Fibroblast of mammary gland (primary cell): ENCODE measurements around the gene MAGOHB.
"Not testable (repeated sequence)": the region's sequence is repeated elsewhere in the genome, so short reads cannot be mapped to it uniquely, and the experiment has no call there.

Source experiments
- DNase-seq: peaks from one replicate; pipeline ENCODE4 v3.0.0-alpha.2; 2010; ENCODE audit warnings: low read depth
- H3K4me3 ChIP-seq: 2 replicates; pipeline ENCODE4 v1.5.1; 2011; ENCODE audit warnings: low read depth, mild to moderate bottlenecking, low read length, moderate library complexity; ENCODE audit not compliant: control insufficient read depth
- CTCF ChIP-seq: conservative IDR thresholded peaks from 2 replicates; pipeline ENCODE4 v1.5.1; 2011; ENCODE audit warnings: low read depth, low read length, inconsistent platforms; ENCODE audit not compliant: control insufficient read depth, insufficient read depth

Gene MAGOHB

GRCh38 chr12:10613349-10614055 is at the start of gene MAGOHB:
MAGOHB (minus strand) TSS chr12:10613609; CDS start chr12:10613532, 77 bp downstream.
- TF ChIP-seq CTCF, result no peak
- H3K4me3 ChIP-seq, result peak within 1 kb of the TSS; percentile 64
- peak; percentile 95 for DNase-seq

GRCh38 chr12:10661338-10661737 is 47.9 kb upstream of the MAGOHB start:
- no peak for TF ChIP-seq CTCF
- DNase-seq, result peak; percentile 67

GRCh38 chr12:10654003-10654402 is 40.6 kb upstream of the MAGOHB start:
- no peak for TF ChIP-seq CTCF
- no peak for DNase-seq
- no peak overlapping the region for H3K4me3 ChIP-seq

More at GRCh38 chr12:10661338-10661737, 47.9 kb upstream of the MAGOHB start:
- no peak overlapping the region for H3K4me3 ChIP-seq

- no peak for DNase-seq
- H3K4me3 ChIP-seq, result no peak overlapping the region
- TF ChIP-seq CTCF, result no peak
These were observed 38.8 kb upstream of the MAGOHB start for GRCh38 chr12:10652192-10652591.

- DNase-seq, H3K4me3 ChIP-seq: not testable (repeated sequence)
These were observed 33.2 kb upstream of the MAGOHB start for GRCh38 chr12:10646576-10646975.

- no peak overlapping the region for H3K4me3 ChIP-seq
- no peak for TF ChIP-seq CTCF
- DNase-seq, result no peak
These were observed 32.5 kb upstream of the MAGOHB start for GRCh38 chr12:10645910-10646309.

- no peak overlapping the region for H3K4me3 ChIP-seq
- peak; percentile 77 for DNase-seq
- no peak for TF ChIP-seq CTCF
These were observed 28.5 kb upstream of the MAGOHB start for GRCh38 chr12:10641735-10642500.
